Measurements from ENCODE around the gene PGBD1. TPM values are rescaled to one million over a fixed set of nuclear protein-coding genes. Genes with fewer than 3 reads are reported as not detected.

The PGBD1 gene
- 3.8 and 4.5 TPM in 2 replicates for total RNA-seq

GRCh38 chr6:28281288-28282064, at the start of gene PGBD1:
Gene PGBD1, plus strand, starts transcription at chr6:28281572. Its CDS starts 2,242 bp downstream, at chr6:28283814.

GRCh38 chr6:28252009-28252975, 29.1 kb upstream of the PGBD1 start, which contains the start of gene ZKSCAN4:
Gene ZKSCAN4, minus strand, starts transcription at chr6:28252269. Its CDS starts 289 bp downstream, at chr6:28251980.

DNA sequence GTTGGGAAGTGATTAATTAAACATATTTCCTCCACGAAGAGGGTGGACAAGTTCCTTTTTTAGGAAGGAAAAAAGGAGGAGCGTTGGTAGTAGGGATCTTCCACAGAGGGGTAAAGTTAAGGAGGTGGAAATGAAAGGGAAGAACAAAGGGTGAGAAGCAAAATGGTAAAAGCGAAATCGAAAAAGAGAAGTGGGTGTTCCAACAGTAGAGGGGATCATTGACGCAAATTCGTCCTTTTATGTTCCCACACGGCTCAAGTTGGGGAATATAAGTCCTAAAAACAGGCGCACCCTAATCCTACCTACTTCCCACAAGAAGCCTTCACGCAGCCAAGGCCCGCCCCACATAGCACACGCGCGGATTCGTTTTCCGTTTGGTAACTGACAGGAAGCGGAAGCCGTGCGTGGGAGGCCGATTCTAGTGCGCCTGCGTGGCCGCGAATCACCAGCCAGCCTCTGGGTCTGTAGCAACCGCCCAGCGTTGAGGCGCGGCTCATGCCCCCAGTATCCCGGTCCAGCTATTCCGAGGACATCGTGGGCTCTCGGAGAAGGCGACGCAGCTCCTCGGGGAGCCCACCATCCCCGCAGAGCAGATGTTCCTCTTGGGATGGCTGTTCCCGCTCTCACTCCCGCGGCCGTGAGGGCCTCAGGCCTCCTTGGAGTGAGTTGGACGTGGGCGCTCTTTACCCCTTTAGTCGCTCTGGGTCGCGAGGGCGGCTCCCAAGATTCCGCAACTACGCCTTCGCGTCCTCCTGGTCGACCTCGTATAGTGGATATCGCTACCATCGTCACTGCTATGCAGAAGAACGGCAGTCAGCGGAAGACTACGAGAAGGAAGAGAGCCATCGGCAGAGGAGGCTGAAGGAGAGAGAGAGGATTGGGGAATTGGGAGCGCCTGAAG, 22.2 kb upstream of the PGBD1 start, which contains the start of gene NKAPL:
Gene NKAPL, plus strand, starts transcription at position 421 of the 901 bp plus-strand sequence. Its CDS starts 75 bp downstream, at position 496.

DNA sequence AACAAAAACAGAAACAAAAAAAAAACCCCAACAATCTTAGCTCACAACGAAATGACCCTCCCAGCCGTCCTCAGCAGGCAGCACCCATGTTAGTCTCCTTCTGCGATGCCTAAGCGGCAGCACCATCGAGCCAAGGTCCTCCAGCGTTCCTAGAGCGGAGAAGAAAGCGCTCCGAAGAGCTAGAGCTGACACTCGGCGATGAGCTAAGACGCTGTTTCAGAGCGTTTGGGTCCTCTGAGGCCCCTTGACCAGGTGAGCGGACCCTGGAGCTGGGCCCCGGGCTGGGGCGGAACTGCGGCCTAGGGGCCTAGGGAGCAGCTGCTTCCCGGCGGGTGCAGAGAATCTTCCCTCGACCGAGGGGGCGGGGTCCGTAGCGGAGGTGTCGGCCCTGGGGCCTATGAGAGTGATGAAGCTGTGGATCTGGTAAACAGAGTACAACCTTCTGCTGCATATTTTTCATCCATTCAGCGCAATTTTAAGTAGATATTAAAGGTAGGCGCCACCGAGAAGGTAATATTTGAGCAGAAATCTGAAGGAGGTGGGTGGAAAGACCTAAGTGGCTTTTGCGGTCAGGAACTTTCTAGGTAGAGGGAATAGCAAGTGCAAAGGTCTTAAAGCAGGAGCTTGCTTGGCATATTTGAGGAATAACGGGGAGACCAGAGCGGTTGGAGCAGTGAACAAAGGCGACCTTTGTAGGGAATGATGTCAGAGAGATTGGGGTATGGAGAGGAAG, 14.2 kb upstream of the PGBD1 start, which contains the start of gene ZSCAN26:
Gene ZSCAN26, plus strand, starts transcription at position 182 of the 733 bp plus-strand sequence. CDS start 4,777 bp downstream, outside the sequence.

DNA sequence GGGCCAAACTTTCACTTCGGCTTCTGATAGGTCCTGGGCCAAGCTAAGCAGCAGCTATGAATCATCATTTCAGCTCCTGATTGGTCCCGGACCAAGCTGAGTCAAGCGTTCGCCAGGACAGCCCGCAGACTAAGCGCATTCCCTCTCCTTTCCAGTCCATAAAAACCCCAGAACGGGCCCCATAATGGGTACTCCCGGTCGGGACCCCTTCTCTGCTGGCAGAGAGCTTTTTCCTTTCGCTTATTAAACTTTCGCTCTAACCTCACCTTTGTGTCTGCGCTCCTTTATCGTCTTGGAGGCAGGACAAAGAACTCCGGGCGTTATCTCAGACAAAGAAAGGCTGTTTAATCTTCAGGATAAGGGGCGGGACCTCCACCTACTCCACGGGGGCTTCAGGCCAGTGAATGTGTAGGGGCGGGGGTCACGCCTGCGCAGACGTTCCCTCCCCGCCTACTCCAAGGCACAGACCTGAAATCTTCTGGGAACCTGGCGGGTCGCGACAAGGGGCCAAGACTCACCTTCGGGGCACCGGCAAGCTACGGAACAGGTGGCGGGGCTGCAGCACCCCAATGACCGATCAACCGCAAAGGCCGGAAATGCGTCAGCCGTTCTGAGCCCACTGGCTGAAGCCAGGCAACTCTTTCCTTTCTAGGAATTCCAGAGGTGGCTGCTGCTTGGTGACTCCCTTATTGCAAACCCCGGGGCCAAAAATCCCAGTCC, 54.4 kb downstream of the PGBD1 start, which contains the start of gene ZSCAN31:
Gene ZSCAN31, minus strand, starts transcription at position 585 of the 720 bp plus-strand sequence. CDS start 6,465 bp downstream, outside the sequence.

GRCh38 chr6:28349892-28350737, 68.7 kb downstream of the PGBD1 start, which contains the start of gene ZKSCAN3:
Gene ZKSCAN3, plus strand, starts transcription at chr6:28349947. Its CDS starts 9,640 bp downstream, at chr6:28359587.

Other genes with a start within 250 kb of the PGBD1 start
- 0.47 and 0.52 TPM in 2 replicates for gene ZNF165, start 201.0 kb upstream of the PGBD1 start, total RNA-seq
- gene ZSCAN16, start 157.0 kb upstream of the PGBD1 start, total RNA-seq = 2.0 and 3.3 TPM in 2 replicates
- 13.1 and 13.6 TPM in 2 replicates for gene ZKSCAN8, start 139.7 kb upstream of the PGBD1 start, total RNA-seq
- 9.3 and 9.5 TPM in 2 replicates for gene ZSCAN9, start 56.3 kb upstream of the PGBD1 start, total RNA-seq
- 5.5 and 7.3 TPM in 2 replicates for gene ZKSCAN4, start 29.3 kb upstream of the PGBD1 start, total RNA-seq
- gene NKAPL, start 22.3 kb upstream of the PGBD1 start, total RNA-seq = 0.26 and 2.0 TPM in 2 replicates
- gene ZSCAN26, start 14.4 kb upstream of the PGBD1 start, total RNA-seq = 16.7 and 19.1 TPM in 2 replicates
- 38.8 and 53.0 TPM in 2 replicates for gene ZSCAN31, start 54.6 kb downstream of the PGBD1 start, total RNA-seq
- gene ZKSCAN3, start 68.4 kb downstream of the PGBD1 start, total RNA-seq = 4.7 and 6.4 TPM in 2 replicates
- 4.9 and 5.2 TPM in 2 replicates for gene ZSCAN12, start 118.2 kb downstream of the PGBD1 start, total RNA-seq
- 5.7 and 6.1 TPM in 2 replicates for gene ZSCAN23, start 161.9 kb downstream of the PGBD1 start, total RNA-seq
- gene GPX6, start 234.2 kb downstream of the PGBD1 start, total RNA-seq = not detected in 2 replicates
- not detected in 2 replicates for gene GPX5, start 244.3 kb downstream of the PGBD1 start, total RNA-seq